ENCODE measurements around the gene GMPR2.

GMPR2 gene

GRCh38 chr14:24194186-24194872, 38.4 kb upstream of the GMPR2 start:
- no peaks in the 10 kb centered on the region for H3K9me2 ChIP-seq (ENCODE audit: low read depth, low read length)
- no peaks in the 10 kb centered on the region for H4K20me1 ChIP-seq (ENCODE audit: insufficient read depth, low read length)
- no peaks in the 10 kb centered on the region for H3F3A ChIP-seq (ENCODE audit: insufficient read depth, low read length)
- H3K4me3 ChIP-seq (ENCODE audit: low read depth, low read length, poor library complexity, severe bottlenecking) = peak overlapping the region; percentile 89
- no peak for TF ChIP-seq EZH2 (IDR thresholded peaks at IDR 0.05; ENCODE audit: borderline replicate concordance, low read length)
- no peak for TF ChIP-seq CTCF (IDR thresholded peaks at IDR 0.05; ENCODE audit: low read length)
- no peaks in the 10 kb centered on the region for H3K27me3 ChIP-seq (ENCODE audit: insufficient read depth, low read length)
- 0 out of 2 replicates have a peak, but pooled peaks cover 3% of the 10 kb centered on the region for H3K9me3 ChIP-seq (ENCODE audit: low read length)
- no peaks in the 10 kb centered on the region for H3K79me2 ChIP-seq (ENCODE audit: insufficient read depth, low read length)
- peaks cover 29% of the 10 kb centered on the region for H3K36me3 ChIP-seq (ENCODE audit: insufficient read depth, low read length)
- peak overlapping the region; percentile 97 for H3K4me2 ChIP-seq (ENCODE audit: low read length)
- peak overlapping the region; percentile 96; the same call in 1 of the 2 replicates for H3K9ac ChIP-seq (ENCODE audit: low read length)
- no peak overlapping the region for H2AFZ ChIP-seq (ENCODE audit: low read length)
- peaks cover 32% of the 10 kb centered on the region for H3K4me1 ChIP-seq (ENCODE audit: insufficient read depth, low read length, severe bottlenecking)
- peak overlapping the region; percentile 92 for H3K27ac ChIP-seq (ENCODE audit: low read depth, low read length, poor library complexity, severe bottlenecking)

- Histone ChIP-seq H3K27ac (ENCODE audit: low read depth, low read length, poor library complexity, severe bottlenecking) (peak overlapping the region; percentile 92), H3K9me2 (ENCODE audit: low read depth, low read length) (no peaks in the 10 kb centered on the region), H3F3A (ENCODE audit: insufficient read depth, low read length) (no peaks in the 10 kb centered on the region), H3K9ac (ENCODE audit: low read length) (peak overlapping the region; percentile 96), H3K4me2 (ENCODE audit: low read length) (peak overlapping the region; percentile 97), H3K4me3 (ENCODE audit: low read depth, low read length, poor library complexity, severe bottlenecking) (peak overlapping the region; percentile 89), H3K36me3 (ENCODE audit: insufficient read depth, low read length) (peaks cover 31% of the 10 kb centered on the region), H3K4me1 (ENCODE audit: insufficient read depth, low read length, severe bottlenecking) (peaks cover 29% of the 10 kb centered on the region), H3K27me3 (ENCODE audit: insufficient read depth, low read length) (no peaks in the 10 kb centered on the region), H3K9me3 (ENCODE audit: low read length) (0 out of 2 replicates have a peak, but pooled peaks cover 3% of the 10 kb centered on the region), H3K79me2 (ENCODE audit: insufficient read depth, low read length) (no peaks in the 10 kb centered on the region), H2AFZ (ENCODE audit: low read length) (no peak overlapping the region), H4K20me1 (ENCODE audit: insufficient read depth, low read length) (no peaks in the 10 kb centered on the region)
- no peak for TF ChIP-seq CTCF (IDR thresholded peaks at IDR 0.05; ENCODE audit: low read length)
- no peak for TF ChIP-seq EZH2 (IDR thresholded peaks at IDR 0.05; ENCODE audit: borderline replicate concordance, low read length)
Measured at GRCh38 chr14:24194873-24195185, 37.9 kb upstream of the GMPR2 start.

DNA sequence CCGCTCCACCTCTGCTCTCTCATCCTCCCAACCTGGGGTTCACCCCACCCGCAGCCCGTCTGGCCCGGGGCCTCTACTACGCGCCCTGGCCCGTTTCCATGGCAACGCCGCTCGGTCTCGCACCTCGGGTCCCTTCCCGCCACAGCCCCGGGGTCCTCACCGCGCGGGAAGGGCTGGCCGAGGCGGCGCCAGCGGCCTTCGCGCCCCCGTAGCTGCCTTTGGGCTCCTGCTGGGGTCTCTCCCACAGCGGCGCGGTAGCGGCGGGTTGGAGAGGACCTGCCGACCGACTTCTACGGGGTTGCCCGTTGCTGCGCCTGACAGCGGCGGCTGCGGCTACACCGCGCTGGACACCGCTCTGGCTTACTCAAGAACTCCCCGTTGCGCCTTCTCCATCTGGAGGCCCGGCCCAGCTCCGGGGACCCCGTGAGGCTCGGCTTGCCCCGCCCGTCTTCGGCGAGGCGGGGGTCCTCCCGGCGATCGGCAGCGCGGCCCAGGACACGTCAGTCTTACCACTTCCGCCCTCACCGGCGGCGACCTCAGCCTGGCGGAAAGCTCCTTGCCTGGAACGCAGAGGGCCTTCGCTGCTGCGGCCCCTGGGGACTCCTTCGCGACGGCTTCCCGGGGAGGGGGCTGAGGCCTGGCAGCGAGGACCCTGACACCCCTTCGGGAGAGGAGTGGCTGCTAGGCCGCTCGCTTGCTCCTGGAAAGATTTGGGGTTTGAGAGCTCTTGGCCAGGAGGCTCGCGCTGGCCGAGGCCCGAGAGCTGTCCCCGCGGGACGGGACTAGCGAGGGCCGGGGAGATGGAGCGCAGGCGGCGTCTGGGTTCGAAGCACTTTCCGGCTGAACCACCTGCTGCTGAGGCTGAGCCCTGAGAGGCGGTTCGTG, 37.3 kb upstream of the GMPR2 start, which contains the start of gene TM9SF1:
Gene TM9SF1, minus strand, starts transcription at position 256 of the 885 bp plus-strand sequence. CDS start 422 bp downstream, outside the sequence.
- Histone ChIP-seq H3K4me2 (ENCODE audit: low read length) (peak within 1 kb of the TSS; percentile 97), H3K27me3 (ENCODE audit: insufficient read depth, low read length) (no peaks in the 10 kb centered on the region), H4K20me1 (ENCODE audit: insufficient read depth, low read length) (no peaks in the 10 kb centered on the region), H3K9ac (ENCODE audit: low read length) (peak within 1 kb of the TSS; percentile 96), H3K4me1 (ENCODE audit: insufficient read depth, low read length, severe bottlenecking) (peaks cover 29% of the 10 kb centered on the region), H2AFZ (ENCODE audit: low read length) (no peak within 1 kb of the TSS), H3K9me3 (ENCODE audit: low read length) (0 out of 2 replicates have a peak, but pooled peaks cover 3% of the 10 kb centered on the region), H3K27ac (ENCODE audit: low read depth, low read length, poor library complexity, severe bottlenecking) (peak within 1 kb of the TSS; percentile 92), H3F3A (ENCODE audit: insufficient read depth, low read length) (no peaks in the 10 kb centered on the region), H3K4me3 (ENCODE audit: low read depth, low read length, poor library complexity, severe bottlenecking) (peak within 1 kb of the TSS; percentile 89), H3K79me2 (ENCODE audit: insufficient read depth, low read length) (no peaks in the 10 kb centered on the region), H3K36me3 (ENCODE audit: insufficient read depth, low read length) (peaks cover 34% of the 10 kb centered on the region), H3K9me2 (ENCODE audit: low read depth, low read length) (no peaks in the 10 kb centered on the region)
- TF ChIP-seq EZH2 (IDR thresholded peaks at IDR 0.05; ENCODE audit: borderline replicate concordance, low read length) (no peak), CTCF (IDR thresholded peaks at IDR 0.05; ENCODE audit: low read length) (no peak)

All from OCI-LY1 (cell line).